SK-N-SH (cell line): ENCODE data around the gene ARPIN. TPM values are rescaled to one million over a fixed set of nuclear protein-coding genes. Genes with fewer than 3 reads are reported as not detected.

Source experiments
- CTCF ChIA-PET: fragments of 300-600, 350-600 bp; formaldehyde crosslinking; extraction: SDS; loops from one replicate; lab custom pipeline; 2021; lab: Yijun Ruan, JAX
- POLR2A ChIA-PET: fragments of 350-600 bp; sonication (Branson Sonifier 250); formaldehyde crosslinking; extraction: SDS; loops from one replicate; lab custom pipeline; 2020; ENCODE audit warnings: antibody characterized with exemption, inconsistent platforms; lab: Yijun Ruan, JAX
- DNase-seq: peaks from one replicate; pipeline ENCODE4 v3.0.0; 2012
- H2AFZ ChIP-seq: fragments of 200-600 bp; sonication (generic); 2 replicates; pipeline ENCODE4 v1.8.1; 2016; ENCODE audit warnings: antibody characterized with exemption, mild to moderate bottlenecking, low read depth
- H3F3A ChIP-seq: fragments of 200-600 bp; sonication (generic); replicated peaks from 2 replicates; pipeline ENCODE3; 2016; ENCODE audit warnings: antibody characterized with exemption, mild to moderate bottlenecking; ENCODE audit not compliant: insufficient read depth
- H3K27ac ChIP-seq, 2 experiments: fragments of 200-500 bp in 1 of 2; fragments of 200-600 bp in 1 of 2; sonication (Bioruptor generic) in 1 of 2; sonication (generic), shearing (Covaris generic) in 1 of 2; 2 replicates each; pipeline versions ENCODE4 v1.5.1 to v1.6.1; 2014 to 2016; ENCODE audit warnings: low read depth in 2 of 2, inconsistent platforms in 1 of 2, low read length in 1 of 2, mild to moderate bottlenecking in 1 of 2, mixed read lengths in 1 of 2
- H3K27me3 ChIP-seq: fragments of 200-600 bp; sonication (generic), shearing (Covaris generic); 2 replicates; pipeline ENCODE4 v1.6.1; 2016; ENCODE audit warnings: mixed run types; ENCODE audit not compliant: insufficient read depth
- H3K36me3 ChIP-seq, 2 experiments: fragments of 200-500 bp in 1 of 2; fragments of 200-600 bp in 1 of 2; sonication (Bioruptor generic) in 1 of 2; sonication (generic) in 1 of 2; replicated peaks in 1 of 2; 2 replicates each; pipeline versions ENCODE3 to v1.5.1; 2014 to 2016; ENCODE audit warnings: low read length in 1 of 2, mild to moderate bottlenecking in 1 of 2; ENCODE audit not compliant: insufficient read depth in 2 of 2, control insufficient read depth in 1 of 2
- H3K4me1 ChIP-seq, 2 experiments: fragments of 200-500 bp in 1 of 2; fragments of 200-600 bp in 1 of 2; sonication (Bioruptor generic) in 1 of 2; sonication (generic), shearing (Covaris generic) in 1 of 2; 2 replicates each; pipeline versions ENCODE4 v1.5.1 to v1.6.1; 2014 to 2016; ENCODE audit warnings: low read depth in 1 of 2, low read length in 1 of 2, mixed run types in 1 of 2; ENCODE audit not compliant: insufficient read depth in 2 of 2, control insufficient read depth in 1 of 2
- H3K4me2 ChIP-seq: fragments of 200-600 bp; sonication (generic), shearing (Covaris generic); 2 replicates; pipeline ENCODE4 v1.6.1; 2017; ENCODE audit warnings: mixed run types
- H3K4me3 ChIP-seq, 2 experiments: fragments of 200-500 bp in 1 of 2; fragments of 200-600 bp in 1 of 2; sonication (Bioruptor generic) in 1 of 2; sonication (generic), shearing (Covaris generic) in 1 of 2; 2 replicates each; pipeline versions ENCODE4 v1.5.1 to v1.8.1; 2014 to 2016; ENCODE audit warnings: low read depth in 2 of 2, inconsistent platforms in 1 of 2, low read length in 1 of 2, mild to moderate bottlenecking in 1 of 2, mixed read lengths in 1 of 2, moderate library complexity in 1 of 2
- H3K79me2 ChIP-seq: fragments of 200-600 bp; sonication (generic); 2 replicates; pipeline ENCODE4 v1.8.1; 2017; ENCODE audit warnings: mild to moderate bottlenecking; ENCODE audit not compliant: insufficient read depth
- H3K9ac ChIP-seq: fragments of 200-600 bp; sonication (generic); 2 replicates; pipeline ENCODE4 v1.6.1; 2017; ENCODE audit warnings: mixed run types
- H3K9me2 ChIP-seq: fragments of 200-600 bp; sonication (generic); 2 replicates; pipeline ENCODE4 v1.6.1; 2017; ENCODE audit warnings: mixed run types
- H3K9me3 ChIP-seq: fragments of 200-600 bp; sonication (generic); 2 replicates; pipeline ENCODE4 v1.6.1; 2017; ENCODE audit warnings: mixed run types, mild to moderate bottlenecking, moderate library complexity
- H4K20me1 ChIP-seq: fragments of 200-600 bp; sonication (generic); 2 replicates; pipeline ENCODE4 v1.6.1; 2017; ENCODE audit warnings: mild to moderate bottlenecking, mixed run types; ENCODE audit not compliant: insufficient read depth
- CTCF ChIP-seq: fragments of 200-600 bp; sonication (generic); IDR thresholded peaks from 2 replicates; pipeline ENCODE4 v1.6.1; 2017; ENCODE audit warnings: antibody characterized with exemption, mild to moderate bottlenecking, moderate library complexity
- GABPA ChIP-seq: IDR thresholded peaks from 2 replicates; pipeline ENCODE4 v1.4.0; 2012; ENCODE audit warnings: low read depth, mild to moderate bottlenecking
- MAX ChIP-seq: IDR thresholded peaks from 2 replicates; pipeline ENCODE4 v1.4.0; 2012; ENCODE audit warnings: low read depth
- MEF2A ChIP-seq: IDR thresholded peaks from 2 replicates; pipeline ENCODE4 v1.4.0; 2012; ENCODE audit warnings: low read depth, borderline replicate concordance
- NFIC ChIP-seq: IDR thresholded peaks from 2 replicates; pipeline ENCODE4 v1.4.0; 2012; ENCODE audit warnings: borderline replicate concordance
- POLR2AphosphoS5 ChIP-seq: IDR thresholded peaks from 2 replicates; pipeline ENCODE4 v1.6.1; 2012; ENCODE audit warnings: low read depth, low read length
- RAD21 ChIP-seq: IDR thresholded peaks from 2 replicates; pipeline ENCODE4 v1.6.1; 2012; ENCODE audit warnings: mild to moderate bottlenecking, low read length
- RXRA ChIP-seq: IDR thresholded peaks from 2 replicates; pipeline ENCODE4 v1.4.0; 2012; ENCODE audit warnings: low read depth, mild to moderate bottlenecking, borderline replicate concordance
- SIN3A ChIP-seq: IDR thresholded peaks from 2 replicates; pipeline ENCODE4 v1.6.1; 2012; ENCODE audit warnings: low read depth, mild to moderate bottlenecking, low read length, moderate library complexity, borderline replicate concordance
- TAF1 ChIP-seq: IDR thresholded peaks from 2 replicates; pipeline ENCODE4 v1.6.1; 2012; ENCODE audit warnings: low read depth, mild to moderate bottlenecking, low read length, moderate library complexity, borderline replicate concordance
- TCF12 ChIP-seq: IDR thresholded peaks from 2 replicates; pipeline ENCODE4 v1.4.0; 2012
- WGBS: methylation state at CpG from one replicate; pipeline ENCODE4 v1.1.6; 2017; ENCODE audit warnings: low lambda C conversion rate; 5-methylcytosine and 5-hydroxymethylcytosine counted together
- polyA plus RNA-seq, 3 experiments: library from polyadenylated mRNA; depleted of rRNA; stranded (reverse); fragments of >200 nt; gene quantifications; 2 replicates each; pipeline ENCODE4 v1.2.3, GENCODE V29; 2012

ARPIN gene
- polyA plus RNA-seq, 1 of the 3 experiments (the other 2 are of a cell fraction) = 13.5 TPM

GRCh38 chr15:89936051-89936785, 23.5 kb upstream of the ARPIN start:
- POLR2A ChIA-PET = no interaction called here
- Histone ChIP-seq H3K4me3 (no peak overlapping the region), H3K79me2 (no peaks in the 10 kb centered on the region), H3K4me2 (no peak overlapping the region), H3F3A (no peaks in the 10 kb centered on the region), H3K4me1 (no peaks in the 10 kb centered on the region), H3K36me3 (no peaks in the 10 kb centered on the region), H3K9ac (no peak overlapping the region), H2AFZ (no peak overlapping the region), H3K27me3 (peaks cover 7% of the 10 kb centered on the region; the same call in 1 of the 2 replicates), H4K20me1 (no peaks in the 10 kb centered on the region), H3K9me2 (no peaks in the 10 kb centered on the region), H3K27ac (no peak overlapping the region), H3K9me3 (no peaks in the 10 kb centered on the region)
- CTCF ChIA-PET = no interaction called here
- DNase-seq = no peak
- WGBS = 98% methylated on average over 8 of the region's 8 CpGs
- TF ChIP-seq RXRA (no peak), GABPA (no peak)

- no peak overlapping the region for H2AFZ ChIP-seq
- 91% methylated on average over 3 of the region's 3 CpGs for WGBS
- H3K9me2 ChIP-seq = no peaks in the 10 kb centered on the region
- H3K36me3 ChIP-seq = no peaks in the 10 kb centered on the region
- no peaks in the 10 kb centered on the region for H3K9me3 ChIP-seq
- H4K20me1 ChIP-seq = no peaks in the 10 kb centered on the region
- H3K4me3 ChIP-seq = no peak overlapping the region
- H3K9ac ChIP-seq = no peak overlapping the region
- CTCF ChIA-PET = interaction anchor here (0.7 kb wide), 1 partner anchor 15 kb away, joined by 3 read pairs; no protein-coding TSS in a partner anchor
- no peaks in the 10 kb centered on the region for H3K79me2 ChIP-seq
- TF ChIP-seq TCF12 (no peak), SIN3A (no peak), GABPA (no peak), MEF2A (no peak), TAF1 (no peak), NFIC (no peak), CTCF (no peak), RAD21 (no peak), POLR2AphosphoS5 (no peak), MAX (no peak)
- H3K27me3 ChIP-seq = peaks cover 7% of the 10 kb centered on the region; the same call in 1 of the 2 replicates
- POLR2A ChIA-PET = no interaction called here
- peaks cover 0 to 3% of the 10 kb centered on the region in 2 experiments; a peak in 1 of 4 replicates for H3K4me1 ChIP-seq
- H3F3A ChIP-seq = no peaks in the 10 kb centered on the region
- no peak overlapping the region for H3K27ac ChIP-seq
- DNase-seq = no peak
- H3K4me2 ChIP-seq = no peak overlapping the region
Observed at GRCh38 chr15:89932880-89933279, 20.1 kb upstream of the ARPIN start.
